Activated naive CD4-positive, alpha-beta T cell treated with Interleukin-2 at 50 U/mL for 16 hours (primary cell): ENCODE results near the gene LAMTOR2.
"Not testable (repeated sequence)": the region's sequence is repeated elsewhere in the genome, so short reads cannot be mapped to it uniquely, and the experiment has no call there.

Experiments used
- DNase-seq: peaks from one replicate; pipeline ENCODE4 v3.0.0-alpha.2; 2020

LAMTOR2 gene

DNA sequence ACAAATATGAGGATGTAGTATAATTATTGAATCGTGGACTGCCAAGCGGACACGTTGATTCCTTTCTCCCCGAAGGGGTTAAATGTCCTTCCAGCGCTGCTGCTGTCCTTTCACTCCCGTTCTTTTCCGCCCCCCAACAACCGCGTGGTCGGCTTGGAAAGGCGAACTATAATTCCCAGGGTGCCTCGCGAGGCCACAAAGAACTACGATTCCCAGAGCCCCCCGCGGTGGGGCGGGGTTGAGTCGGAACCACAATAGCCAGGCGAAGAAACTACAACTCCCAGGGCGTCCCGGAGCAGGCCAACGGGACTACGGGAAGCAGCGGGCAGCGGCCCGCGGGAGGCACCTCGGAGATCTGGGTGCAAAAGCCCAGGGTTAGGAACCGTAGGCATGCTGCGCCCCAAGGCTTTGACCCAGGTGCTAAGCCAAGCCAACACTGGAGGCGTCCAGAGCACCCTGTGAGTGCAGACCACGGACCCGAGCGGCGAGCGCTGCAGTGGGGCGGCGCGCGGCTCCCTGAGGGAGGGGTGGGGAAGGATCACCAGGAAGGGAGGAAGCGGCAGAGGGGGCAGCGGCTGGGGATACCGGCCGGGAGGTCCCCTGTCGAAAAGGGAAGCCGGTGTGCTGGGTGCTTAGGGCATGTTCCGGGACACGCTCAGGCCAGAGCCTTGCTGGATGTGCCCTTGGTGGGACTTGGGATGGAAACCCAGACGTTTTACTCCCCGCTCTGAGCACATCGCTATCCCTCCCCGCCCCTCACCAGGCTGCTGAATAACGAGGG lies at the start of gene LAMTOR2:
Gene LAMTOR2 (plus strand): TSS at position 283 of the 781 bp plus-strand sequence. CDS start 108 bp downstream, at position 391.
- peak; percentile 97 for DNase-seq

DNA sequence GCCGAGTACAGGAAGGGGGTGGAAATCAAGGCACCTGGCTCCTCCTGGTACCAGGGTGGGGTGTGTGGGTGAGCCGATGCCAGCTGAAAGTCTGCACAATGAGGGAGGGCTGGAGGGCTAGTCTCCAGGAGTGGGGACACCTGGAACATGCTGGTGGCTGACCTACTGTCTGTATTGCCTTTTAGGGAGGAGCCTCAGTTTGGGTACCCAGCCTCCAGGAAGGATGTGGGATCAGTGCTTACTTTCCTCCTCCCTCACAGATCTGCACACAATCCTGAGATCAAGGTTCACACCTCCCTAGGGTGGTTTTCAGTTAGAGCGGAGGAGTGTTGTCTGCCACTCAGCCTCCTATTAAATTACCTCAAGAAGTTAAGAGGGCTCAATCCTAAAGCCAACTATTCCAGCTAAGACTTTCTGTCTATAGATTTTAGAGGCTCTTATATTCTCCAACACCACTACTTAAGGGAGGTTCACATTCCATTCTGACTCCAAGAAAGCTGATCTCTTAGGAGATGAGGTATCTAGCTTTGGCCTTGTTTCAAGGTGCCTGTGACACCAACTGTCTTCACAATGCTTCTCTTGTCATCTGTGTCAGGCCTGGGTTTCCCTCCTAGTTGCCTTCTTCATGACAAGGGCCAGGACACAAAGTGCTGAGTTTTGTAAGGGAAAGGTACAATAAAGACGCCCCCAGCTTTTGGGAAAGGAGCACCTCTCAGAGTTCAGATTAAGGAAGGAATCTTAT lies 49.6 kb upstream of the LAMTOR2 start:
- DNase-seq: peak; percentile 19

DNA sequence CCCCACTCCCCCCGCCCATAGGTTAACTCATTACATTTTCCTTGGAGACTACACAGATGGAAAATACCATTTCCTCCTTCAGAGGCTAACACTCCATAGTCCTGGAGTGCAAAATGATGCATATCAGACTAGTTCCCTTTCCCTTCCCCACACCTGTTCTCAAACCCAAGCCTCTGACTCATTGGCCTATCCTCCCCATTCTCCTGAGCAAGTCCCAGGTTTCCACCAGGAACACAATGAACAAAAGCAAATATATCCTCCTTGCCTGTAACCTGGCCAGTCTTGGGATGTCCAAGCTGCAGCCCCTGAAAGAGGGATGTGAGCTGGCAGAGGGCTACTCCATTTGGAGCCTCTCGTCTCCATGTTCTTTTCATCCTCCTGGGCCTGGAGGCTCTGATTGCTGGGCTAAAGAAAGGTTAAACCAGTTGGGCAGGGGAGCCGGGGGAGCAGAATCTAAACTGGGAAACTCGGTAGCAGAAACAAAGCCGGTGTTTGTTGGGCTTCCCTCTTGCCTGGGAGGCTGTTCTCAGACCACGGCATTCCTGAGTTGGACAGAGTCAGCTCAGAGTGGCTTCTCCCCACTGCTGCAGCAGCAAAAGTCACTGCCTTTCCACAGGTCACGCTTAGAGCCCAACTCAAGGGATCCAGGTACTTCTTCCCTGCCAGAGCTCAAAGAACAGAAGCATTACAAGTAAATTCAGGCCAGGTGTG lies 47.8 kb upstream of the LAMTOR2 start:
- no peak for DNase-seq

- DNase-seq: no peak
Observed at GRCh38 chr1:156009404-156009803, 45.2 kb upstream of the LAMTOR2 start.

GRCh38 chr1:156012051-156012817 lies 42.3 kb upstream of the LAMTOR2 start:
- DNase-seq: no peak

GRCh38 chr1:156014829-156015228 lies 39.8 kb upstream of the LAMTOR2 start:
- DNase-seq: no peak

- DNase-seq: no peak
Observed at GRCh38 chr1:156019946-156020292, 34.7 kb upstream of the LAMTOR2 start.

GRCh38 chr1:156020293-156021092 lies 34.1 kb upstream of the LAMTOR2 start, which contains the start of gene SSR2:
Gene SSR2, minus strand, starts transcription at chr1:156020951. Its CDS starts 784 bp downstream, at chr1:156020167.
- DNase-seq: peak; percentile 86

DNA sequence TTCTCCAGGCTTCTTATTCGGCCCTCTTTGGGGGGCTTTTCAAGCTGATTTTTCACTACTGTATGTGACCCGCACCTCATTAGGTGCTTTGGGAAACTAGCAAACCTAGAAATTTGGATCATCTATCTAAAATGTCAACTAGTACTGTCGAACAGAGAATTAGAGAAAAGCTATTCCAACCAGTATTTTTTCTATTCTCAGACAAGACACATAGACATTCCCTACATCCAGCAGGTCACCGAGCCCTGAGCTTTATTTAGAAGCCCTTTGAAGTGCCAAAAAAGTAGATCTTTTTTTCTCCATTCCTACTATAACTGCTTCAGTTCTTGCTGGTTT lies 33.5 kb upstream of the LAMTOR2 start:
- no peak for DNase-seq

DNA sequence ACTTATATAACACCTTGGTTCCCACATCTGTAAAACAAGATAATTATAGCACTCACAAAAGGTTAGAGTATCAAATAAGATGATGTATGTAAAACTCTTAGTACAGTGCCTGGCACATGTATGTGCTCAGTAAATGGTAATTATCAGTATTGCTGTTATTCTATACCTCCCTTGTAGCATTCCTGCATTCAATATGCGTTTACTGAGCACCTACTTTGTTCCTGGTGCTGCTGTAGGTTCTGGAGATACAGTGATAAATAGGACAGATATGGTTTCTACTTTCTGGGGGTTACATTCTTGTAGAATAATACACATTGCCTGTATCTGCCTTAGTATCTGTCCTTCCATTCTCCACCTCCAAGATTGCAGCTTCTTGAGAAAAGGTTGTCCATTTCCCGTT lies 32.6 kb upstream of the LAMTOR2 start:
- no peak for DNase-seq

DNA sequence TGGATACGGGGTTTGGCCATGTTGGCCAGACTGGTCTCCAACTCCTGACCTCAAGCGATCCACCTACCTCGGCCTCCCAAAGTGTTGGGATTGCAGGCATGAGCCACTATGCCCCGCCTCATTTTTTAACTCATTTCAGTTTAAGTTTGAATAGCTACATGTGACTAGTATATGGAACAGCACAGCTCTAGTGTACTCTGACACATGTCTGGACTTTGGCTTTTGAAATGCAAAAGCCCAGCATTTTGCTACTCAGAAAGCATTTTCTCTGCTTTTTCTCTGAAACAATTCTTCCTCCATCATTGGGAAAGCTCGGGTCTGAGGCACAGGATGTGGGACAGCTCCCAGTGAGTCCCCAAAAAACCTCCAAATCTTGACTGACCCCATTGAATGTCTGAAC lies 29.8 kb upstream of the LAMTOR2 start:
- no peak for DNase-seq

DNA sequence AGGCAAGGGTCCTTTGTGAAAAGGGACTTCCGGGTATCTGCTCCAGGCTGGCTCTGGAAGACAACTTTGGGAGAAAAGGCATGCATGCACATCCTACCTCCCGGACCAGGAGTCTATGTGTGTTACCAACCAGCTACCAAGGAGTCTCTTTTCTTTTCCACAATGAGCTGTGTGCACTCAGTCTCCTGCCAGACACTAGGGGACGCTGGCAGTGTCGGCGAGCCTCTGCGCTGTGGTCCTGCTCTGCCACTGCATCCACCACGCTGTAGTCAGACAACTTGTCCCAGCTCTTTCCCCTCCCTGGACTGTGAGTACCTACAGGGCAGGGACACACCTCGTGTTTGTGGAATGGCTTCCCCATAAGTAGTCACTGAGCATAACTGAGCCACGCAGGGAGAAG lies 28.7 kb upstream of the LAMTOR2 start:
- DNase-seq: peak; percentile 20

DNA sequence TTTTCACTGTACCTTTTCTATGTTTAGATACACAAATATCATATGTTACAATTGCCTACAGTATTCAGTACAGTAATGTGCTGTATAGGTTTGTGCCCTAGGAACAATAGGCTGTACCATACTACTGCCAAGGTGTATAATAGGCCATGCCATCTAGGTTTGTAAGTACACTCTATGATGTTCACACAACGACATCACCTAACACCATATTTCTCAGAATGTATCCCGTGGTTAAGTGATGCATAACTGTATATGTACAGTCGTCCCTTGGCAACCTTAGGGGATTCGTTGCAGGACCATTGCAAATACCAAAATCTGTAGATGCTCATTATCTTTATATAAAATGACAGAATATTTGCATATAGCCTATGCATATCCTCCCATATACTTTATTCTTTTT lies 28.0 kb upstream of the LAMTOR2 start:
- no peak for DNase-seq

DNA sequence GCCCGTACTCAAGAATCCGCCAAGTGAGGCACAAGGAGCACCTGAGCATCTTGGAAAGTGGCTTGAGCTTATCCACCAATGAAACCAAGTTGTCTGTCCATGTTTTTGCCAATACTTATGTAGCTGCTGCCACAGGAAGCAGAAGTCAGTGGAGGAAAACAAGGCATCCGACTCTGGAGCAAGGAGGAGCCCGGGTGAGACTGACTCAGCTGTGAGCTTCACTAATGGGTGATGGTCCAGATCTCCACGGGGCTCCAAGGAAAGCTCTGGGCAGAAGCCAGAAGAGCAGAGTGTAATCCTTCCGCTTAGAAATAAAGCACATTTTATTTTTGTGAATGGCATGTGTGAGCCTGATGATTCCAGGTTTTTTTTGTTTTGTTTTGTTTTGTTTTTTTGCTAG lies 21.6 kb upstream of the LAMTOR2 start:
- DNase-seq: no peak

GRCh38 chr1:156034991-156035390 lies 19.6 kb upstream of the LAMTOR2 start:
- not testable (repeated sequence) for DNase-seq

DNA sequence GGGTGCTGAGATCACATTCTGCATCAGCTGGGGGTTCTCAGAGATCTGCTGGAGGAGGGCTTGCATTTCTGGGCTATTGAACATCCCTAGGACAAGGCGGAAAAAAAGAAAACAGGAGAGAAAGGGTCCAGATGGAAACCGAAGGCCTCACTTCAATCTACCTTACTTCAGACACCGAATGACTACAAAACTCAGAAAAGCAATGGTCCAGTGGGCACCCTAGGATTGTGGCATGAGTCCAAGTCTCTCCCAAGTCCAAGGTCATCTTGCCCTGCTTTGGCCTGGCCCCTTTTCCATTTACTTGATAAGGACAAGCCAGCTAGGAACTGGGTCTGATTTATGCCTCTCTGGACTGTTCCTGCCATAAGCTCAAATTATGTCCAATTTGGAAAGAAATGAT lies 11.8 kb upstream of the LAMTOR2 start:
- DNase-seq: no peak

DNA sequence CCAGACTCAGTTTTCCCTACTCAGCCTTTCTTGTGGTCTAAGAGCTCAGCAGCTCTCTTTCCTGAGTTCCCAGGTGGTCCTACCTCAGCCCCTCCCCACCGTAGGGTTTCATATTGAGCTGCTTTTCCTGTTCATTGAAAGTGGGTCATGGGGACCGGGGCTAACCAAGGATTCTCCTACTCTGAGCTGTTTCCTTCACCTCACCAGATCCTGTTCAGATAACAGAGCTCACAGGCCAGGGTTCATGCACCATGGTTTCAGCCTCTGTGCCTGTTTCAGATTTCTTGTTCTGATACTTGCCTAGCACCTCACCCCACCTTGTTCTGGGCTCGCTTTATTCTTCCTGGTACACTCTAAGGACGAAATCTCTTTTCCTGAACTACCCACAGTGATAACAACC lies 9.5 kb upstream of the LAMTOR2 start:
- DNase-seq: no peak

- no peak for DNase-seq
Observed at GRCh38 chr1:156048663-156049258, 5.8 kb upstream of the LAMTOR2 start.

DNA sequence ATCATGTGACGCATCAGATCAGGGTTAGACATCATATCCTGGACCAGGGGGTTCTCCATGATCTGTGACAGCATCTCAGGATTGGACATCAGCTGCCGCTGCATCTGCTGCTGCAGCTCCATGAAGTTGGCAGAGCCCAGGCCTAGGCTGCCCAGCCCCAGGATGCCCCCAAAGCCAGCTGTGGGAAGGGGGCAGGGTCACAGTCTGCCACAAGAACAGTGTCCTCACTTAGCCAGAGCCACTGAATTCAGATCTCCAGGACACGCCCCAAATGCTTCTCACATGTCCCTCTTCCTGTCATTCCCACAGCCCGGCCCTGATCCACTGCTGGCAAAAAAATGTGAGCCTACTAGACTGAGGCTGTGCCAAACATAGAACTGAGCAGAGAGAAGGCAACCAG lies 4.2 kb upstream of the LAMTOR2 start:
- no peak for DNase-seq

- DNase-seq: no peak
Observed at GRCh38 chr1:156051011-156051725, 3.4 kb upstream of the LAMTOR2 start.
